H1 (cell line): ENCODE measurements around the gene HERC4. TPM values are rescaled to one million over a fixed set of nuclear protein-coding genes. Genes with fewer than 3 reads are reported as not detected.

Experiments used
- CTCF ChIA-PET: fragments of 300-600 bp; sonication (Branson Sonifier 250); formaldehyde crosslinking; loops from one replicate; lab custom pipeline; 2021; ENCODE audit not compliant: partially characterized antibody; lab: Charles Lee
- POLR2A ChIA-PET: fragments of 300-600 bp; sonication (Branson Sonifier 250); formaldehyde crosslinking; loops from one replicate; lab custom pipeline; 2021; ENCODE audit warnings: inconsistent platforms; ENCODE audit not compliant: partially characterized antibody; lab: Charles Lee
- DNase-seq, 2 experiments: peaks; one replicate each; pipeline versions ENCODE4 v3.0.0 to v3.0.0-alpha.2; 2010 to 2022; ENCODE audit warnings: low spot score in 2 of 2, low read depth in 1 of 2, mixed read lengths in 1 of 2
- FAIRE-seq: peaks from 2 replicates; lab custom pipeline; 2011; peaks lifted over from hg19 to GRCh38; lab: Jason Lieb, UNC
- H2AFZ ChIP-seq: 2 replicates; pipeline ENCODE4 v1.8.1; 2012; ENCODE audit warnings: low read length, inconsistent platforms
- H2AK5ac ChIP-seq: 2 replicates; pipeline ENCODE4 v1.6.1; 2013; ENCODE audit warnings: low read depth, low read length
- H2BK120ac ChIP-seq: replicated peaks from 2 replicates; pipeline ENCODE3; 2013; ENCODE audit warnings: low read depth, low read length, inconsistent platforms
- H2BK12ac ChIP-seq: 2 replicates; pipeline ENCODE4 v1.6.1; 2013; ENCODE audit warnings: low read depth, low read length
- H2BK15ac ChIP-seq: 2 replicates; pipeline ENCODE4 v1.6.1; 2013; ENCODE audit warnings: low read length
- H2BK20ac ChIP-seq: 2 replicates; pipeline ENCODE4 v1.6.1; 2013; ENCODE audit warnings: low read length
- H2BK5ac ChIP-seq: 2 replicates; pipeline ENCODE4 v1.6.1; 2013; ENCODE audit warnings: low read depth, low read length
- H3K14ac ChIP-seq: 2 replicates; pipeline ENCODE4 v1.6.1; 2013; ENCODE audit warnings: inconsistent platforms; ENCODE audit not compliant: insufficient read length
- H3K18ac ChIP-seq: 2 replicates; pipeline ENCODE4 v1.6.1; 2013; ENCODE audit warnings: low read length; ENCODE audit errors: extremely low read depth
- H3K23ac ChIP-seq: 2 replicates; pipeline ENCODE4 v1.6.1; 2013; ENCODE audit warnings: inconsistent platforms; ENCODE audit not compliant: insufficient read length
- H3K23me2 ChIP-seq: 2 replicates; pipeline ENCODE4 v1.6.1; 2013; ENCODE audit warnings: low read depth, low read length
- H3K27ac ChIP-seq: 2 replicates; pipeline ENCODE4 v1.6.1; 2011; ENCODE audit warnings: low read depth, low read length, inconsistent platforms
- H3K27me3 ChIP-seq, 4 experiments: replicated peaks in 1 of 4; 1 replicate in 1 of 4; 2 replicates in 3 of 4; pipeline versions ENCODE4 v1.6.1 to v1.8.1; 2011 to 2013; ENCODE audit warnings: low read length in 3 of 4, mild to moderate bottlenecking in 3 of 4, inconsistent platforms in 2 of 4, mixed read lengths in 2 of 4, moderate library complexity in 1 of 4; ENCODE audit not compliant: control insufficient read depth in 3 of 4, insufficient read depth in 3 of 4; ENCODE audit errors: extremely low read depth in 1 of 4
- H3K36me3 ChIP-seq, 4 experiments: 2 replicates each; pipeline versions ENCODE4 v1.6.1 to v1.8.1; 2011 to 2013; ENCODE audit warnings: mild to moderate bottlenecking in 4 of 4, low read length in 3 of 4, moderate library complexity in 2 of 4, control low read depth in 1 of 4, inconsistent platforms in 1 of 4; ENCODE audit not compliant: insufficient read depth in 4 of 4, control insufficient read depth in 2 of 4
- H3K4ac ChIP-seq: replicated peaks from 2 replicates; pipeline ENCODE3; 2013; ENCODE audit warnings: low read length, low read depth, mixed read lengths, inconsistent platforms; ENCODE audit not compliant: insufficient read length
- H3K4me1 ChIP-seq, 4 experiments: replicated peaks in 1 of 4; 1 replicate in 1 of 4; 2 replicates in 3 of 4; pipeline versions ENCODE4 v1.6.1 to v1.8.1; 2011 to 2013; ENCODE audit warnings: low read length in 3 of 4, inconsistent platforms in 2 of 4, mixed read lengths in 1 of 4; ENCODE audit not compliant: insufficient read depth in 4 of 4, control insufficient read depth in 3 of 4
- H3K4me2 ChIP-seq, 2 experiments: 2 replicates each; pipeline versions ENCODE4 v1.6.1 to v1.8.1; 2011 to 2013; ENCODE audit warnings: low read depth in 2 of 2, low read length in 2 of 2, control low read depth in 1 of 2, inconsistent platforms in 1 of 2, mild to moderate bottlenecking in 1 of 2; ENCODE audit not compliant: insufficient read depth in 1 of 2
- H3K4me3 ChIP-seq, 4 experiments: fragments of 200-600, 300-600 bp in 1 of 4; sonication (generic), shearing (Covaris generic), sonication (Bioruptor Twin) in 1 of 4; 2 replicates each; pipeline versions ENCODE4 v1.5.1 to v1.8.1; 2011 to 2016; ENCODE audit warnings: low read length in 4 of 4, low read depth in 3 of 4, control low read depth in 2 of 4, inconsistent platforms in 2 of 4, mild to moderate bottlenecking in 2 of 4, mixed read lengths in 1 of 4, moderate library complexity in 1 of 4; ENCODE audit not compliant: insufficient read depth in 2 of 4; ENCODE audit errors: extremely low read depth in 1 of 4
- H3K56ac ChIP-seq: replicated peaks from 2 replicates; pipeline ENCODE3; 2013; ENCODE audit warnings: low read depth, mild to moderate bottlenecking, mixed read lengths, low read length, inconsistent platforms; ENCODE audit not compliant: insufficient read length
- H3K79me1 ChIP-seq: 2 replicates; pipeline ENCODE4 v1.6.1; 2013; ENCODE audit warnings: low read depth, low read length, control low read depth
- H3K79me2 ChIP-seq, 2 experiments: 2 replicates each; pipeline versions ENCODE4 v1.6.1 to v1.8.1; 2012 to 2013; ENCODE audit warnings: low read length in 2 of 2, mild to moderate bottlenecking in 2 of 2, inconsistent platforms in 1 of 2; ENCODE audit not compliant: insufficient read depth in 2 of 2, control insufficient read depth in 1 of 2
- H3K9ac ChIP-seq, 4 experiments: replicated peaks in 1 of 4; 1 replicate in 1 of 4; 2 replicates in 3 of 4; pipeline versions ENCODE4 v1.6.1 to v1.8.1; 2011 to 2013; ENCODE audit warnings: low read depth in 3 of 4, low read length in 3 of 4, control low read depth in 2 of 4, mild to moderate bottlenecking in 2 of 4, moderate library complexity in 2 of 4, inconsistent platforms in 1 of 4; ENCODE audit errors: extremely low read depth in 1 of 4
- H3K9me3 ChIP-seq, 2 experiments: 2 replicates each; pipeline versions ENCODE4 v1.6.1 to v1.8.1; 2012 to 2013; ENCODE audit warnings: mild to moderate bottlenecking in 2 of 2, moderate library complexity in 2 of 2, control low read depth in 1 of 2, inconsistent platforms in 1 of 2, low read depth in 1 of 2, low read length in 1 of 2, mixed read lengths in 1 of 2; ENCODE audit not compliant: insufficient read depth in 2 of 2
- H4K20me1 ChIP-seq, 2 experiments: replicated peaks in 1 of 2; 2 replicates each; pipeline versions ENCODE3 to v1.8.1; 2011 to 2013; ENCODE audit warnings: inconsistent platforms in 2 of 2, low read length in 2 of 2, mild to moderate bottlenecking in 1 of 2; ENCODE audit not compliant: insufficient read depth in 2 of 2, control insufficient read depth in 1 of 2
- H4K5ac ChIP-seq: 2 replicates; pipeline ENCODE4 v1.6.1; 2013; ENCODE audit warnings: low read length, low read depth, mixed read lengths, inconsistent platforms; ENCODE audit not compliant: insufficient read length
- H4K8ac ChIP-seq: 2 replicates; pipeline ENCODE4 v1.8.0; 2013; ENCODE audit warnings: mild to moderate bottlenecking, moderate library complexity, low read length, inconsistent platforms; ENCODE audit not compliant: insufficient read depth; ENCODE audit errors: extremely low read depth
- H4K91ac ChIP-seq: replicated peaks from 2 replicates; pipeline ENCODE3; 2013; ENCODE audit warnings: low read length, mixed read lengths, inconsistent platforms; ENCODE audit not compliant: insufficient read length
- BCL11A ChIP-seq, 2 experiments: IDR thresholded peaks; one replicate each; pipeline ENCODE4 v1.6.1; 2011; ENCODE audit warnings: low read depth in 2 of 2, low read length in 2 of 2, mild to moderate bottlenecking in 2 of 2
- CEBPB ChIP-seq: IDR thresholded peaks from 2 replicates; pipeline ENCODE4 v1.6.1; 2012; ENCODE audit warnings: low read depth, low read length
- CTBP2 ChIP-seq: IDR thresholded peaks from 2 replicates; pipeline ENCODE4 v1.7.0; 2011; ENCODE audit warnings: borderline replicate concordance, mild to moderate bottlenecking, moderate library complexity, mixed read lengths, low read length; ENCODE audit not compliant: insufficient read depth, insufficient read length
- EGR1 ChIP-seq: IDR thresholded peaks from 2 replicates; pipeline ENCODE4 v1.6.1; 2011; ENCODE audit warnings: low read depth, low read length, borderline replicate concordance
- KDM1A ChIP-seq: fragments of 200-600, 300-600 bp; sonication (generic); IDR thresholded peaks from 2 replicates; pipeline ENCODE4 v1.7.1; 2016; ENCODE audit warnings: mild to moderate bottlenecking, low read length, borderline replicate concordance
- TBP ChIP-seq: IDR thresholded peaks from 2 replicates; pipeline ENCODE4 v1.6.1; 2011; ENCODE audit warnings: low read depth, low read length, improper control_type of control experiment
- TCF12 ChIP-seq: IDR thresholded peaks from 2 replicates; pipeline ENCODE4 v1.6.1; 2011; ENCODE audit warnings: low read depth, mild to moderate bottlenecking, low read length
- WGBS, 2 experiments: shearing (Covaris generic) in 1 of 2; methylation state at CpG; one replicate each; pipeline versions ENCODE4 v1.1.6 to v1.1.7; 2013 to 2015; ENCODE audit warnings: low lambda C conversion rate in 2 of 2, mixed read lengths in 2 of 2, inconsistent platforms in 1 of 2, low coverage in 1 of 2, missing lambda C conversion rate in 1 of 2; ENCODE audit not compliant: insufficient replicate concordance in 2 of 2, insufficient coverage in 1 of 2, insufficient read length in 1 of 2; ENCODE audit errors: extremely low coverage in 1 of 2, missing lambda C conversion rate in 1 of 2; 5-methylcytosine and 5-hydroxymethylcytosine counted together
- polyA plus RNA-seq, 7 experiments: library from polyadenylated mRNA; depleted of rRNA in 3 of 7; stranded (reverse) in 5 of 7; unstranded in 2 of 7; fragments of >200 nt in 5 of 7; fragments of 200-250 nt in 2 of 7; gene quantifications; 1 replicate in 5 of 7; 2 replicates in 1 of 7; 4 replicates in 1 of 7; pipeline versions ENCODE4 v1.2.1 to v1.2.3, GENCODE V29; 2011 to 2013; ENCODE audit warnings: missing spikeins in 2 of 7, mixed read lengths in 2 of 7
- total RNA-seq: library from RNA; stranded (reverse); fragmentation: NEBNext Ultra II Directional; extraction: Animal tissue kit (Norgen Biotek cat#: 25700); gene quantifications from 2 replicates; pipeline ENCODE4 v1.2.1, GENCODE V29; 2021

Gene HERC4
- total and polyA plus RNA-seq, 2 of the 8 experiments (the other 6 are each of a cell fraction or from before 2014, with no cell fraction given): 7.5 to 44.0 TPM

DNA sequence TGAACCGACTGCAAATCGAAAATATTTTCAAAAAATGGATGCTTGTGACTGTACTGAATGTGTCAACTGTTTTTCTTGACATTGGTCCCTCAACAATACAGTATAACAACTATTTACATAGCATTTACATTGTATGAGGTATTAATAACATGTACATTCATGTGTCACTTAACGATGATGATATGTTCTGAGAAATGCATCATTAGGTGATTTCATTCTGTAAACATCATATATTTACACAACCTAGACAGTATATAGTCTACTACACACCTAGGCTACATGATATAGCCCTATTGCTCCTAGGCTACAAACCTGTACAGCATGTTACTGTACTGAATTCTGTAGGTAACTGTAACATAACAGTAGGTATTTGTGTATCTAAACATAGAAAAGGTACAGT, 150.9 kb downstream of the HERC4 start:
- Histone ChIP-seq H3K36me3 (peaks cover 0 to 7% (median 0%) of the 10 kb centered on the region in 4 experiments; a peak in 2 of 8 replicates), H4K91ac (no peak overlapping the region), H3K18ac (no peak overlapping the region), H3K23ac (no peak overlapping the region), H3K9me3 (no peaks in the 10 kb centered on the region), H3K27me3 (no peaks in the 10 kb centered on the region), H3K9ac (no peak overlapping the region), H3K4me1 (no peaks in the 10 kb centered on the region), H3K23me2 (no peaks in the 10 kb centered on the region), H2BK5ac (no peak overlapping the region), H2AK5ac (no peak overlapping the region), H4K5ac (no peak overlapping the region), H3K14ac (no peak overlapping the region), H2AFZ (no peak overlapping the region), H3K4me2 (no peak overlapping the region), H3K79me1 (no peaks in the 10 kb centered on the region), H4K20me1 (no peaks in the 10 kb centered on the region), H2BK120ac (no peak overlapping the region), H2BK12ac (no peak overlapping the region), H4K8ac (no peak overlapping the region), H3K27ac (no peak overlapping the region), H2BK15ac (no peak overlapping the region), H3K4me3 (no peak overlapping the region), H3K79me2 (no peaks in the 10 kb centered on the region), H3K4ac (no peak overlapping the region), H2BK20ac (no peak overlapping the region), H3K56ac (no peak overlapping the region)
- 83% methylated on average over 3 of the region's 3 CpGs; no CpG with 5 or more reads in 1 of the 2 experiments for WGBS, 2 experiments
- no peak for DNase-seq
- no peak for FAIRE-seq
- ChIA-PET CTCF (interaction anchor here (1.8 kb wide), 1 partner anchor 287 kb away, joined by 4 read pairs; no protein-coding TSS in a partner anchor), POLR2A (interaction anchor here (0.9 to 1.3 kb wide), 2 partner anchors 9 to 12 kb away, joined by 3 to 4 read pairs; no protein-coding TSS in a partner anchor)
- TF ChIP-seq TCF12: no peak
- TF ChIP-seq CEBPB: no peak
- TF ChIP-seq TBP: no peak
- no peak for TF ChIP-seq CTBP2
- no peak for TF ChIP-seq KDM1A
- TF ChIP-seq EGR1: no peak
- TF ChIP-seq BCL11A (IDR thresholded peaks at IDR 0.05; ENCODE audit: low read depth in 2 of 2, low read length in 2 of 2): no peak
